Heart right ventricle (tissue), 16 donors: ENCODE measurements around the gene IGFLR1. TPM values are rescaled to one million over a fixed set of nuclear protein-coding genes. Genes with fewer than 3 reads are reported as not detected.
"Not testable (repeated sequence)": the region's sequence is repeated elsewhere in the genome, so short reads cannot be mapped to it uniquely, and the experiment has no call there.

Experiments
- ATAC-seq, 8 donors: fragments of 200-7000 bp; cut with Tn5 transposase; one replicate each; pipeline ENCODE4 v1.9.1; 2020; ENCODE audit warnings: mild to moderate bottlenecking in 8 of 8, moderate library complexity in 8 of 8, moderate number of reproducible peaks in 1 of 8
- DNase-seq, 2 donors: peaks; one replicate each; pipeline ENCODE4 v3.0.0-alpha.2; 2020
- H3K27ac ChIP-seq, 10 donors: fragments of 200-600 bp; sonication (generic) in 2 of 10; one replicate each; pipeline versions ENCODE4 v1.5.0 to v1.8.0; 2020 to 2022; ENCODE audit warnings: mild to moderate bottlenecking in 3 of 10
- H3K27me3 ChIP-seq, 7 donors: fragments of 200-600 bp; one replicate each; pipeline ENCODE4 v1.8.0; 2021 to 2022; ENCODE audit warnings: mild to moderate bottlenecking in 2 of 7
- H3K36me3 ChIP-seq, 9 donors: fragments of 200-600 bp; sonication (generic) in 1 of 9; one replicate each; pipeline versions ENCODE4 v1.5.0 to v1.8.0; 2020 to 2022; ENCODE audit warnings: mild to moderate bottlenecking in 2 of 9
- H3K4me1 ChIP-seq, 9 donors: fragments of 200-600 bp; sonication (generic) in 1 of 9; one replicate each; pipeline versions ENCODE4 v1.5.0 to v1.8.0; 2020 to 2022; ENCODE audit warnings: mild to moderate bottlenecking in 4 of 9
- H3K4me3 ChIP-seq, 10 donors: fragments of 200-600 bp; sonication (generic) in 2 of 10; one replicate each; pipeline versions ENCODE4 v1.5.0 to v1.8.0; 2020 to 2022; ENCODE audit warnings: mild to moderate bottlenecking in 7 of 10, moderate library complexity in 2 of 10
- H3K9me3 ChIP-seq, 11 donors: fragments of 200-600 bp in 10 of 11; sonication (generic) in 2 of 11; one replicate each; pipeline versions ENCODE4 v1.5.0 to v1.8.0; 2013 to 2022; ENCODE audit warnings: mild to moderate bottlenecking in 2 of 11, control low read depth in 1 of 11, moderate library complexity in 1 of 11
- CTCF ChIP-seq, 9 donors: fragments of 200-600 bp; sonication (generic) in 2 of 9; IDR thresholded peaks; one replicate each; pipeline versions ENCODE4 v1.5.0 to v1.8.0; 2021 to 2022; ENCODE audit warnings: antibody characterized with exemption in 9 of 9, mild to moderate bottlenecking in 5 of 9, moderate library complexity in 1 of 9
- WGBS, 2 donors: extraction: QIAGEN DNeasy Blood & Tissue Kit; methylation state at CpG; one replicate each; pipeline ENCODE4 v1.1.7; 2013; ENCODE audit warnings: inconsistent platforms in 1 of 2; 5-methylcytosine and 5-hydroxymethylcytosine counted together
- intact Hi-C, 10 donors: fragments of 100-400 bp; cut with DNase I; formaldehyde crosslinking; loops; one replicate each; pipeline versions ENCODE4 v1.11.1 to v1.14.2; 2022
- polyA plus RNA-seq, 2 donors: library from polyadenylated mRNA; stranded (reverse); fragments of 200-250 nt; gene quantifications; one replicate each; pipeline ENCODE4 v1.2.3, GENCODE V29; 2013
- total RNA-seq, 10 donors: library from RNA; stranded (reverse); fragmentation: NEBNext Ultra II Directional in 3 of 10; extraction: Animal tissue kit (Norgen Biotek cat#: 25700) in 3 of 10; gene quantifications; one replicate each; pipeline versions ENCODE4 v1.2.1 to v1.2.4, GENCODE V29; 2021 to 2023
- donor health status: Arrhythmogenic right ventricular cardiomyopathy.
- donor health status: ischemic (EF 13 %, LVEDD 7.1; RV severe dilation, severe dysfunction).
- donor health status: healthy with polysubstance abuse.
- donor health status: DM: no; HTN: yes; CAD: no.
- donor health status: DM: no; HTN: no; CAD: no.
- donor health status: ischemic (EF 25% LVEDD 6.9; RV normal size, moderate dysfunction).
- donor health status: ischemic (EF 25% LVEDD 5.7; RV mildly dilated, moderate dysfunction).
- donor health status: healthy.
- donor health status: DM: yes; HTN: yes; CAD: no.
- donor health status: Ischemic cardiomyopathy.
- donor health status: ischemic (EF 35%, LVEDD 5.7; RV mildly dilated, moderate dysfunction).
- donor health status: nonischemic (EF 11% LVEDD 7.7; RV severe dilation, severe dysfunction).
- donor health status: DM: yes; HTN: yes; CAD: no.
- donor health status: PGD.
- donor health status: ischemic (EF 29% LVEDD 5.4; RV normal size, mild dysfunction).
- donor health status: nonischemic (EF 23%, LVEDD 6.1; RV moderate dilation, normal function).

IGFLR1 gene
- total and polyA plus RNA-seq, 12 donors, result 1.1 to 17.1 (median 2.5) TPM

GRCh38 chr19:35774274-35775045 lies 32.2 kb upstream of the IGFLR1 start:
- Histone ChIP-seq H3K4me1 (peaks cover 0 to 18% (median 7%) of the 10 kb centered on the region in 9 donors), H3K36me3 (peaks cover 0 to 20% (median 0%) of the 10 kb centered on the region in 9 donors), H3K27me3 (no peaks in the 10 kb centered on the region), H3K4me3 (peak overlapping the region; percentile 61 to 98 (median 85)), H3K27ac (no peak overlapping the region), H3K9me3 (no peaks in the 10 kb centered on the region)
- no peak for DNase-seq
- intact Hi-C loops, result loop anchor here in 2 of 10 donors (10.0 kb wide), 1 partner anchor 160 kb away; the partner anchor contains the start of gene LRFN3 (in 2 of the 2)
- no peak for ATAC-seq
- no peak for TF ChIP-seq CTCF (IDR thresholded peaks at IDR 0.05)
- WGBS, 2 donors, result 33 to 53% methylated on average over 16 of the region's 16 CpGs

GRCh38 chr19:35773020-35773806 lies 31.0 kb upstream of the IGFLR1 start:
- DNase-seq, result no peak
- WGBS, 2 donors, result 45 to 51% methylated on average over 9 of the region's 9 CpGs
- Histone ChIP-seq H3K9me3 (no peaks in the 10 kb centered on the region), H3K36me3 (peaks cover 0 to 13% (median 0%) of the 10 kb centered on the region in 9 donors), H3K4me3 (no peak overlapping the region), H3K27me3 (no peaks in the 10 kb centered on the region), H3K27ac (no peak overlapping the region), H3K4me1 (peaks cover 0 to 18% (median 7%) of the 10 kb centered on the region in 9 donors)
- intact Hi-C loops, result loop anchor here in 2 of 10 donors (10.0 kb wide), 1 partner anchor 162 kb away; the partner anchor contains the start of gene LRFN3 (in 2 of the 2)
- no peak for TF ChIP-seq CTCF (IDR thresholded peaks at IDR 0.05)
- no peak for ATAC-seq

- intact Hi-C loops, result loop anchor here in 2 of 10 donors (10.0 kb wide), 1 partner anchor 162 kb away; the partner anchor contains the start of gene LRFN3 (in 2 of the 2)
- not testable (repeated sequence) for H3K36me3 ChIP-seq, H3K9me3 ChIP-seq, H3K27me3 ChIP-seq, H3K27ac ChIP-seq, ATAC-seq, H3K4me3 ChIP-seq, DNase-seq
- peaks cover 0 to 18% (median 7%) of the 10 kb centered on the region in 9 donors for H3K4me1 ChIP-seq
- WGBS, 2 donors, result 94 to 95% methylated on average over 5 of the region's 5 CpGs
Measured at GRCh38 chr19:35772362-35772761, 30.1 kb upstream of the IGFLR1 start.

- Histone ChIP-seq H3K36me3 (peaks cover 0 to 36% (median 0%) of the 10 kb centered on the region in 9 donors), H3K27ac (no peak overlapping the region), H3K27me3 (no peaks in the 10 kb centered on the region), H3K9me3 (no peaks in the 10 kb centered on the region), H3K4me1 (no peaks in the 10 kb centered on the region), H3K4me3 (no peak overlapping the region)
- no peak for TF ChIP-seq CTCF (IDR thresholded peaks at IDR 0.05)
- ATAC-seq (peak in 4 of 8 donors; percentile 3 to 27 (median 10)), DNase-seq (no peak)
- WGBS, 2 donors, result 61 to 69% methylated on average over 15 of the region's 15 CpGs
- intact Hi-C loops, result no loop called here
Measured at GRCh38 chr19:35768082-35768421, 25.8 kb upstream of the IGFLR1 start.
